ENCODE measurements around the gene FGGY. TPM values are rescaled to one million over a fixed set of nuclear protein-coding genes. Genes with fewer than 3 reads are reported as not detected.

Gene FGGY
- total RNA-seq, 1 donor from 2014 or later: 32.5 TPM

- H3F3A ChIP-seq (ENCODE audit: low read depth): no peaks in the 10 kb centered on the region
- H3K4me2 ChIP-seq: no peak overlapping the region
- H3K4me3 Mint-ChIP-seq: no peak overlapping the region
- no peaks in the 10 kb centered on the region for H3K27me3 ChIP-seq
- no peak overlapping the region for H3K9ac ChIP-seq
- H3K79me2 ChIP-seq (ENCODE audit: low read depth): no peaks in the 10 kb centered on the region
- no peak for DNase-seq (ENCODE audit: low spot score)
- no peaks in the 10 kb centered on the region for H3K36me3 ChIP-seq
- peaks cover 15% of the 10 kb centered on the region for H3K4me1 Mint-ChIP-seq
- no peaks in the 10 kb centered on the region for H4K20me1 ChIP-seq (ENCODE audit: low read depth)
- no peak overlapping the region for H2AFZ ChIP-seq (replicated peaks)
- H3K36me3 Mint-ChIP-seq: no peaks in the 10 kb centered on the region
- no peaks in the 10 kb centered on the region for H3K9me3 ChIP-seq (ENCODE audit: low read depth)
- peaks cover 4% of the 10 kb centered on the region for H3K4me1 ChIP-seq
- TF ChIP-seq, protein P1, sequence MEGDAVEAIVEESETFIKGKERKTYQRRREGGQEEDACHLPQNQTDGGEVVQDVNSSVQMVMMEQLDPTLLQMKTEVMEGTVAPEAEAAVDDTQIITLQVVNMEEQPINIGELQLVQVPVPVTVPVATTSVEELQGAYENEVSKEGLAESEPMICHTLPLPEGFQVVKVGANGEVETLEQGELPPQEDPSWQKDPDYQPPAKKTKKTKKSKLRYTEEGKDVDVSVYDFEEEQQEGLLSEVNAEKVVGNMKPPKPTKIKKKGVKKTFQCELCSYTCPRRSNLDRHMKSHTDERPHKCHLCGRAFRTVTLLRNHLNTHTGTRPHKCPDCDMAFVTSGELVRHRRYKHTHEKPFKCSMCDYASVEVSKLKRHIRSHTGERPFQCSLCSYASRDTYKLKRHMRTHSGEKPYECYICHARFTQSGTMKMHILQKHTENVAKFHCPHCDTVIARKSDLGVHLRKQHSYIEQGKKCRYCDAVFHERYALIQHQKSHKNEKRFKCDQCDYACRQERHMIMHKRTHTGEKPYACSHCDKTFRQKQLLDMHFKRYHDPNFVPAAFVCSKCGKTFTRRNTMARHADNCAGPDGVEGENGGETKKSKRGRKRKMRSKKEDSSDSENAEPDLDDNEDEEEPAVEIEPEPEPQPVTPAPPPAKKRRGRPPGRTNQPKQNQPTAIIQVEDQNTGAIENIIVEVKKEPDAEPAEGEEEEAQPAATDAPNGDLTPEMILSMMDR (IDR thresholded peaks at IDR 0.05): no peak
- TF ChIP-seq EZH2phosphoT487 (IDR thresholded peaks at IDR 0.05) (no peak), EZH2 (IDR thresholded peaks at IDR 0.05) (no peak)
- H3K4me3 ChIP-seq: no peak overlapping the region
- no peaks in the 10 kb centered on the region for H3K9me3 Mint-ChIP-seq
- no peak overlapping the region for H3K27ac ChIP-seq
- no peak overlapping the region for H3K27ac Mint-ChIP-seq
- peaks cover 2% of the 10 kb centered on the region for H3K27me3 Mint-ChIP-seq (ENCODE audit: insufficient read depth, low read depth)
These were observed 60.9 kb downstream of the FGGY start for GRCh38 chr1:59357645-59358320.

GRCh38 chr1:59359325-59359724, 62.4 kb downstream of the FGGY start:
- no peaks in the 10 kb centered on the region for H3F3A ChIP-seq (ENCODE audit: low read depth)
- H3K27ac ChIP-seq: no peak overlapping the region
- Mint-ChIP-seq H3K36me3 (no peaks in the 10 kb centered on the region), H3K27ac (no peak overlapping the region), H3K27me3 (ENCODE audit: insufficient read depth, low read depth) (peaks cover 2% of the 10 kb centered on the region), H3K4me1 (peaks cover 15% of the 10 kb centered on the region), H3K9me3 (no peaks in the 10 kb centered on the region), H3K4me3 (no peak overlapping the region)
- no peaks in the 10 kb centered on the region for H3K36me3 ChIP-seq
- no peaks in the 10 kb centered on the region for H3K9me3 ChIP-seq (ENCODE audit: low read depth)
- no peak overlapping the region for H3K4me3 ChIP-seq
- peaks cover 4% of the 10 kb centered on the region for H3K4me1 ChIP-seq
- no peak for DNase-seq (ENCODE audit: low spot score)
- H3K4me2 ChIP-seq: no peak overlapping the region
- no peak overlapping the region for H3K9ac ChIP-seq
- H3K79me2 ChIP-seq (ENCODE audit: low read depth): no peaks in the 10 kb centered on the region
- no peak overlapping the region for H2AFZ ChIP-seq (replicated peaks)
- no peaks in the 10 kb centered on the region for H3K27me3 ChIP-seq
- no peaks in the 10 kb centered on the region for H4K20me1 ChIP-seq (ENCODE audit: low read depth)
- TF ChIP-seq, protein P1 (IDR thresholded peaks at IDR 0.05): no peak
- TF ChIP-seq EZH2 (IDR thresholded peaks at IDR 0.05): no peak
- no peak for TF ChIP-seq EZH2phosphoT487 (IDR thresholded peaks at IDR 0.05)

DNA sequence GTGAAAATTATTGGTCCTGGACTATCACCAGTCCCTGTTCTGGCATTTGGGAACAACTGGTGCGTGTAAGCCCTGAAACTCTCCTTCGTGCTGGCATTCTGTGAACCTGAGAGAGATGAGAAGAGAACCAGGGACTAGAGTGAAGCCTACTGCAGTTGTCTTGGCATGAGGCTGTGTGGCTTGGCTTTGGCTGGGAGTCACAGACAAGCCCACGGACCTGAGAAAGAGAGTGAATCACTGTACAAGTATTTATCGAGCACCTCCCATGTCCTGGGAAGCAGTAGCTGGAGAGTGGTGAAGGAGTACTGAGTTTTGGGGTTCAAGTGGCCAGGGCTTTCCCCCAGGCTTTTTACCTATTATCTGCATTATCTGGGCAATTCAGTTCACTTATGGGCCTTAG, 63.3 kb downstream of the FGGY start:
- Histone ChIP-seq H2AFZ (replicated peaks) (no peak overlapping the region), H3K27ac (no peak overlapping the region), H3K4me1 (no peaks in the 10 kb centered on the region), H3K9me3 (ENCODE audit: low read depth) (no peaks in the 10 kb centered on the region), H3K36me3 (no peaks in the 10 kb centered on the region), H4K20me1 (ENCODE audit: low read depth) (no peaks in the 10 kb centered on the region), H3K4me3 (no peak overlapping the region), H3K4me2 (no peak overlapping the region), H3K9ac (no peak overlapping the region), H3K27me3 (no peaks in the 10 kb centered on the region), H3K79me2 (ENCODE audit: low read depth) (no peaks in the 10 kb centered on the region), H3F3A (ENCODE audit: low read depth) (no peaks in the 10 kb centered on the region)
- Mint-ChIP-seq H3K4me1 (peaks cover 9% of the 10 kb centered on the region), H3K36me3 (no peaks in the 10 kb centered on the region), H3K27ac (no peak overlapping the region), H3K27me3 (ENCODE audit: insufficient read depth, low read depth) (peaks cover 2% of the 10 kb centered on the region), H3K4me3 (no peak overlapping the region), H3K9me3 (no peaks in the 10 kb centered on the region)
- TF ChIP-seq, protein P1 (IDR thresholded peaks at IDR 0.05): no peak
- TF ChIP-seq EZH2 (IDR thresholded peaks at IDR 0.05) (no peak), EZH2phosphoT487 (IDR thresholded peaks at IDR 0.05) (no peak)
- DNase-seq (ENCODE audit: low spot score): no peak

Data from neural progenitor cell (in vitro differentiated cells).